ENCODE measurements around the gene PARD3.
"Not testable (repeated sequence)": the region's sequence is repeated elsewhere in the genome, so short reads cannot be mapped to it uniquely, and the experiment has no call there.

The PARD3 gene

DNA sequence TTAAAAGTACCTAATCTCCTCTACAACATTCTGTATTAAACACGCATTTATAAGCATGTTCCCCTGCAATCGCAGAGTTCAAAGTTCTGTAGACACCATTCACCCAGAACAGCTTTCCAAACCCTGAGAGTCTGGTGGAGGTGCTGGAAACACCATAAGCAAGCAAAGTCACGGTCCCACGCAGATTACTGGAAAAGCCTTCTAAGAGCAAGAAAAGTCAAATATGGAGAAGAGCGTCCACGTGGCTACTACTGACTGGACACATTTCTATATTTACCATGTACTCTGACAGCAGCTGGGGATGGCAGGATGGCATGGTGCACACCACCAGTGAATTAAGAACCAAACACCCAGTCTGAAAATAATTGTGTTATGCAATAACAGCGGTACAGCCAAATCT is 97.7 kb downstream of the PARD3 start:
- H3K4me1 ChIP-seq (ENCODE audit: control insufficient read depth, low read depth, low read length) = no peaks in the 10 kb centered on the region

DNA sequence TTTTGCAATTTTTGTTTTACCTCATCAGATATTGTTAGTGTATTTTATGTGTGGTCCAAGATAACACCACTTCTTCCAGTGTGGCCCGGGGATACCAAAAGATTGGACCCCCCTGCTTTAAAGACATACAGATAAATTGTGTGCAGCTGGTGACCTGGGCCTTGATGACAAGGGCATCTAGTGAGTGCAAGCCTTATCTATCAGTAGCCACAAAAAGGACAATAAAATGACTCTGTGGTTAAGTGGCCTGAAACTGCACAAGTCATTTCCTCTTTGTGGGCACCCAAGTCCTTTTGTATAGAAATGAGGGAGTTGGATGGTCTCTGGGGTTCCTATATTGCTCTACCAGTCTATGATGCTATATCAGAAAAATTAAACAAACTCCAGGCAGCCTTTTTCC is 98.1 kb downstream of the PARD3 start:
- no peaks in the 10 kb centered on the region for H3K36me3 ChIP-seq (ENCODE audit: control insufficient read depth, low read depth, low read length)
- no peaks in the 10 kb centered on the region for H3K27me3 ChIP-seq (ENCODE audit: control insufficient read depth, insufficient read depth, low read length)
- H3K9me3 ChIP-seq (ENCODE audit: control insufficient read depth, low read depth, low read length) = no peaks in the 10 kb centered on the region
- H3K4me1 ChIP-seq (ENCODE audit: control insufficient read depth, low read depth, low read length) = no peaks in the 10 kb centered on the region
- no peak overlapping the region for H3K9ac ChIP-seq (ENCODE audit: low read length)
- H3K27ac ChIP-seq (ENCODE audit: low read length) = no peak overlapping the region
- H3K4me3 ChIP-seq (ENCODE audit: low read length) = no peak overlapping the region

More for the DNA sequence above, 97.7 kb downstream of the PARD3 start:
- Histone ChIP-seq H3K27me3 (ENCODE audit: control insufficient read depth, insufficient read depth, low read length) (no peaks in the 10 kb centered on the region), H3K27ac (ENCODE audit: low read length) (no peak overlapping the region), H3K9me3 (ENCODE audit: control insufficient read depth, low read depth, low read length) (no peaks in the 10 kb centered on the region), H3K4me3 (ENCODE audit: low read length) (no peak overlapping the region), H3K36me3 (ENCODE audit: control insufficient read depth, low read depth, low read length) (no peaks in the 10 kb centered on the region), H3K9ac (ENCODE audit: low read length) (no peak overlapping the region)

DNA sequence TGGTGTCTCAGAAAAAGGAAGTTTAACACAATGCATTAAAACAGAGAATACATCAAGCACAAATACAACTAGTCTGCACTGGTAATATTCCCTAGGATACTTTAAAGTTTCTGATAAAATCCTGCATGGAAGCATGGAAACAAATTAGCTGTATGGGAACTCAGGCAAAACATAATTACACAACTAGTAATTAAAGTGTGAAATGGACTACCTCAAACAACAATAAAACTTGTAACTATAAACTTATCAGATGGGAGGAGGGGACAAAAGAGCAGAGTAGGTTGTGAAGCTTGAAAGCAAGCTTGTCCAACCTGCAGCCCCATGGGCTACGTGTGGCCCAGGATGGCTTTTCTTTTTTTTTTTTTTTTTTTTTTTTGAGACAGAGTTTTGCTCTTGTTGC is 98.9 kb downstream of the PARD3 start:
- no peak overlapping the region for H3K9ac ChIP-seq (ENCODE audit: low read length)
- H3K36me3 ChIP-seq (ENCODE audit: control insufficient read depth, low read depth, low read length) = no peaks in the 10 kb centered on the region
- H3K9me3 ChIP-seq (ENCODE audit: control insufficient read depth, low read depth, low read length) = no peaks in the 10 kb centered on the region
- H3K27me3 ChIP-seq (ENCODE audit: control insufficient read depth, insufficient read depth, low read length) = no peaks in the 10 kb centered on the region
- no peaks in the 10 kb centered on the region for H3K4me1 ChIP-seq (ENCODE audit: control insufficient read depth, low read depth, low read length)
- H3K27ac ChIP-seq (ENCODE audit: low read length) = no peak overlapping the region
- no peak overlapping the region for H3K4me3 ChIP-seq (ENCODE audit: low read length)

DNA sequence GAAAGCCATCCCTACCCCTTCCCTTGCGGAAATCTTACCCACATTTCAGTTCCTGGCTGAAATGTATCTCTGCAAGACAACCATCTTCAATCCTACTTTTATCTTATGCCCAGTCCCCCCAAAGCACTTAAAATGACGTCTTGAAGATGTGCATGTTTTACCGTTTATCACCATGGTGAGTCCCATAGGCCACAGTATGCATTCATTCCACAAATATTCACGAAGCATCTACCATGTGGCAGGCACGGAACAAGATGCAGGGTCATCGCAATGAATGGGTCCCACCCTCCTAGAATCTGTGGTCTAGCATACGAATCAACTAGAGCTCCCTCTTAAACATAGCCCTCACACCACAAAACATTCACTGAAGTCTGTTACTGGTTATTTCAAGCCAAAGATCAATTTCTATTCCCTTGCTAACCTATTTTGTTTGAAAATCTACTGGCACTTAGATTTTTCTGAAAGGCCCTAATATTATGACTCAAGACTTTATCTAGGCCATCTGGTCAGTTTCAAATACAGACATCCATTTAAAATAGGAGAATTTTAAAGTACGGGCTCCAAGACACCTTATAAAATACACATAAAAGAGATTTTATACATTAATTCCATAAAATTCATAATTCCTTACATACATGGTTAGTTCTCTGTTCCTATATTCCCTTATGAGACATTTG is 99.4 kb downstream of the PARD3 start:
- H3K27me3 ChIP-seq (ENCODE audit: control insufficient read depth, insufficient read depth, low read length) = no peaks in the 10 kb centered on the region
- no peaks in the 10 kb centered on the region for H3K9me3 ChIP-seq (ENCODE audit: control insufficient read depth, low read depth, low read length)
- H3K9ac ChIP-seq (ENCODE audit: low read length) = no peak overlapping the region
- no peak overlapping the region for H3K4me3 ChIP-seq (ENCODE audit: low read length)
- no peaks in the 10 kb centered on the region for H3K36me3 ChIP-seq (ENCODE audit: control insufficient read depth, low read depth, low read length)
- H3K4me1 ChIP-seq (ENCODE audit: control insufficient read depth, low read depth, low read length) = no peaks in the 10 kb centered on the region
- no peak overlapping the region for H3K27ac ChIP-seq (ENCODE audit: low read length)

DNA sequence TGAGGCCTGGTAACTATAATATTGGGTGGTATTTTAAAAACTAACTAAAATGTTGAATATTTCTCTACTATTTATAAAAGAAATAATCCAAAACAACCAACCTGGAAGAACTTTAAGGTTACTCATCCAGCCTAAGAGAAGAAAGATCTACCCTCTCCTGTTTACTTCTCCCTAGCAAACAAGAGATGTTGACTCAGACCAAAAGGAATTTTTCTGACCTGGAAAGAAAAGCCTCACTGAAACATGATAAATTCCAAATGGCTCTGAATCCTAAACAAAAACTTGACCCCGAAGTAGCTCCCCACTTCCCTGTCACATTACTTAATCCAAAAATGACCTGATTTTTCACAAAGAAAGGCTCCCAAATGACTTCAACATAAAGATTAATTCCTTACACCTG is 101.2 kb downstream of the PARD3 start:
- Histone ChIP-seq H3K4me1 (ENCODE audit: control insufficient read depth, low read depth, low read length) (no peaks in the 10 kb centered on the region), H3K9me3 (ENCODE audit: control insufficient read depth, low read depth, low read length) (no peaks in the 10 kb centered on the region), H3K9ac (ENCODE audit: low read length) (no peak overlapping the region), H3K36me3 (ENCODE audit: control insufficient read depth, low read depth, low read length) (no peaks in the 10 kb centered on the region), H3K4me3 (ENCODE audit: low read length) (no peak overlapping the region), H3K27me3 (ENCODE audit: control insufficient read depth, insufficient read depth, low read length) (no peaks in the 10 kb centered on the region), H3K27ac (ENCODE audit: low read length) (no peak overlapping the region)

DNA sequence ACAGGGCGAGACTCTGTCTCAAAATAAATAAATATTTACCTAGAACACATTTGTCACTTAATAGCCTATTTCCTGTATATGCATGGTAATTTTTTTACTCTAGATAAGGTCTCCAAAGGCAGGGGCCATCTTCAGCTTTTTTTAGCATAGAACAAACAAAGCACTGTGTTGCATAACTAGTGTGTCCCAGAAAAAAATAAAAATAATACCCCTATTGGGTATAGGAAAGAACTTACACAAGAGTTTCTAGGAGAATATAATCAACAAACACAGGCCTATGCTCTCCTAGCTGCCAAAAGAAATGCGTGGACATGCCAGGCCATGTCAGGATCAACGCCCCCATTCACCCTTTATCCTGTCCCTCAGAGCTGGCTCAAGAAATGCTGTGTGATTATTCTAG is 103.6 kb downstream of the PARD3 start:
- H3K27ac ChIP-seq (ENCODE audit: low read length) = no peak overlapping the region

DNA sequence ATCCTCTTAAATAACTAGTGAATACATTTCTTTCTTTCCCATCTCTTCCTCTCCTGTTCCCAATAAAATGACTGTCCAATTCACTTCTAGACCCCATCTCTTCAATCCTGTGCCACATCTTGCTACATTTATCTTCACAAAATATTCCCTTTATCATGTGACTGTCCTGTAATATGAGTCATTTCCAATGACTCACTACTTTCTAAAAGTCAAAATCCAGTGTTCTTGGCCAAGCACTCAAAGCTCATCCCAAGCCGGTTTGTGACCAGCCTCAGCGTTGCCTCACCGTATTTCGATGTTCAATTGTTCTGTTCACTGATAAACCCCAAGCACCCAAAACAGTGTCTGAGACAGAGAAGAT is 104.7 kb downstream of the PARD3 start:
- no peaks in the 10 kb centered on the region for H3K9me3 ChIP-seq (ENCODE audit: control insufficient read depth, low read depth, low read length)
- no peaks in the 10 kb centered on the region for H3K36me3 ChIP-seq (ENCODE audit: control insufficient read depth, low read depth, low read length)
- no peak overlapping the region for H3K4me3 ChIP-seq (ENCODE audit: low read length)
- H3K9ac ChIP-seq (ENCODE audit: low read length) = no peak overlapping the region
- H3K4me1 ChIP-seq (ENCODE audit: control insufficient read depth, low read depth, low read length) = no peaks in the 10 kb centered on the region
- no peak overlapping the region for H3K27ac ChIP-seq (ENCODE audit: low read length)
- no peaks in the 10 kb centered on the region for H3K27me3 ChIP-seq (ENCODE audit: control insufficient read depth, insufficient read depth, low read length)

More for the DNA sequence above, 103.6 kb downstream of the PARD3 start:
- no peaks in the 10 kb centered on the region for H3K36me3 ChIP-seq (ENCODE audit: control insufficient read depth, low read depth, low read length)
- no peak overlapping the region for H3K9ac ChIP-seq (ENCODE audit: low read length)
- H3K4me3 ChIP-seq (ENCODE audit: low read length) = no peak overlapping the region
- H3K4me1 ChIP-seq (ENCODE audit: control insufficient read depth, low read depth, low read length) = no peaks in the 10 kb centered on the region
- H3K9me3 ChIP-seq (ENCODE audit: control insufficient read depth, low read depth, low read length) = no peaks in the 10 kb centered on the region
- H3K27me3 ChIP-seq (ENCODE audit: control insufficient read depth, insufficient read depth, low read length) = no peaks in the 10 kb centered on the region

DNA sequence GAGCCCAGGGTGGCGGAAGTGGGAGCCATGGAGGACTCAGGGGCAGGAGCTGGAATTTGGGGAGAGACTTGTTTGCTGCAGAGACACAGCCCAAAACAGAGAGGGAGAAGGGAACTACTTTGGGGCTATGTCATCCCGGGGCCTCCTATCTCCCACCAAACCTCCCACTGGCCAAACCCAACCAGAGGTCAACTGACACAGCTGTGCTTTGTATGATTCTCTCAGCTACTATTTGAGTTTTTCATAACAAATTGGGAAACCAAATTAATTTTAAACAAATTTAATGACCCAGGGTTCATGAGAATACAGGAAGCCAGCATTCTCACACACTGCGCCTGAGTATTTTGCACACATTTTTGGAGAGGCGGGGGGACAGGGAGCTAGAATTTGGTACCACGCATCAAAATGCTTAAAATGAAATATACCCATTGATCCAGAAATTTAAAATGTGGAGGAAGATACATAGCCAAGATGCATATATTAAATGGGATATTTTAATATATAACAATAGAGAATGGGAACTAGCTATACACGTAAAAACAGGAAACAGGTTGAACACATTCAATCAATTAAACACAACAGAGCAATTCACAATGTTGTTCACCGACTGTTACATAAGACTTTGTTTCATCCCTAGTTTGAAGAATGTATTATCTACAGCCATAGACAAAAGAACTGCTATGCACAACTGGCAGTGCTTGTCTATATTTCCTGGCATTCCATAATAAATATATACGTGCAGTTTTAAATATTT is 105.3 kb downstream of the PARD3 start:
- H3K4me1 ChIP-seq (ENCODE audit: control insufficient read depth, low read depth, low read length) = no peaks in the 10 kb centered on the region
- no peak overlapping the region for H3K27ac ChIP-seq (ENCODE audit: low read length)
- H3K4me3 ChIP-seq (ENCODE audit: low read length) = no peak overlapping the region

DNA sequence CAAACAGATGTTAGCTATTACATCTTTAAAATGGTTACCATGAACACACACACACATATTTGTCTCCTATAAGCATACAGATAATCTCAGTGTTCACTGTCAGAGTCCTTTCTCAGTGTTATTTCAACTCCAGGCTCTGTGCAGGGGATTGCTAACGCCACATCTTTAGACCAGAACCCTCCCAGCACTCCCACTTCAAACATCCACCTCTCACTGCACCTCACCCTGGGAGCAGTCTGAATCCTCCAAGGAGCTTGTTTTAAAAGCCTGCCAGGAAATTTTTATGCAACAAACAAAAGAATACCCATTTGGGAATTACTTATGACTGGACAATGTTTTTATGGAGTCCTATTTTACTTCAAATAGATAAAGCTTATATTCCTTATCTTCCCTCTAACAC is 107.4 kb downstream of the PARD3 start:
- no peak overlapping the region for H3K27ac ChIP-seq (ENCODE audit: low read length)
- no peaks in the 10 kb centered on the region for H3K4me1 ChIP-seq (ENCODE audit: control insufficient read depth, low read depth, low read length)
- no peak overlapping the region for H3K4me3 ChIP-seq (ENCODE audit: low read length)
- H3K9me3 ChIP-seq (ENCODE audit: control insufficient read depth, low read depth, low read length) = no peaks in the 10 kb centered on the region
- H3K36me3 ChIP-seq (ENCODE audit: control insufficient read depth, low read depth, low read length) = no peaks in the 10 kb centered on the region
- H3K27me3 ChIP-seq (ENCODE audit: control insufficient read depth, insufficient read depth, low read length) = no peaks in the 10 kb centered on the region
- no peak overlapping the region for H3K9ac ChIP-seq (ENCODE audit: low read length)

More for the DNA sequence above, 105.3 kb downstream of the PARD3 start:
- no peaks in the 10 kb centered on the region for H3K27me3 ChIP-seq (ENCODE audit: control insufficient read depth, insufficient read depth, low read length)
- no peaks in the 10 kb centered on the region for H3K36me3 ChIP-seq (ENCODE audit: control insufficient read depth, low read depth, low read length)
- H3K9me3 ChIP-seq (ENCODE audit: control insufficient read depth, low read depth, low read length) = no peaks in the 10 kb centered on the region
- H3K9ac ChIP-seq (ENCODE audit: low read length) = no peak overlapping the region

DNA sequence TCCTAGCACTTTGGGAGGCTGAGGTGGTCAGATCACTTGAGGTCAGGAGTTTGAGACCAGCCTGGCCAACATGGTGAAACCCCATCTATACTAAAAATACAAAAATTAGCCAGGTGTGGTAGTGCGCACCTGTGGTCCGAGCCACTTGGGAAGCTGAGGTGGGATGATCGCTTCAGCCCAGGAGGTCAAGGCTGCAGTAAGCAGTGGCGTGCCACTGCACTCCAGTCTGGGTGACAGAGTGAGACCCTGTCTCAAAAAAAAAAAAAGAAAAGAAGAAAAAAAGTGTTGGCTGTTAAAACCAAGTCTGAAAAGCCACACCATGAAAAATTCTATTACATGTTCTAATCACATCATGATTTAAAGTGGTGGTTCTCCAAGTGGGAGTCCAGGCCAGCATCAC is 108.1 kb downstream of the PARD3 start:
- not testable (repeated sequence) for H3K27me3 ChIP-seq (ENCODE audit: control insufficient read depth, insufficient read depth, low read length); H3K4me1 ChIP-seq (ENCODE audit: control insufficient read depth, low read depth, low read length); H3K9me3 ChIP-seq (ENCODE audit: control insufficient read depth, low read depth, low read length); H3K36me3 ChIP-seq (ENCODE audit: control insufficient read depth, low read depth, low read length); H3K9ac ChIP-seq (ENCODE audit: low read length); H3K4me3 ChIP-seq (ENCODE audit: low read length); H3K27ac ChIP-seq (ENCODE audit: low read length)

DNA sequence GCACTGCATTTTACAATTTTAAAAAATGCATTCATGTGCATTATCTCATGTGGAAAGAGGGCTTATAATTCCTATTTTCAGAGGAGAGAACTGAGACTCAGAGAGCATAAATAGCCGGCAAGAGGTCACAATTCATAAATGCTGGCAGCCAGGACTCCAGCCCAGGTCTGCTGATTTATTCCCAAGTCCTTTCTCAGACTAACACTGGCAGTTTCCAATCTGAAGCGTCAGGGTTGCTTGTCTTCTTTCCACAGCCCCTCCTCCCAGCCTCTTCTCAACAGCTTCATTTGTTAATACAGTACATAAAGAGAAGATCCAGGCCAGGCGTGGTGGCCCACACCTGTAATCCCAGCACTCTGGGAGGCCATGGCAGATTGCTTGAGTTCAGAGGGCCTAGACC is 108.9 kb downstream of the PARD3 start:
- Histone ChIP-seq H3K9me3 (ENCODE audit: control insufficient read depth, low read depth, low read length) (no peaks in the 10 kb centered on the region), H3K36me3 (ENCODE audit: control insufficient read depth, low read depth, low read length) (no peaks in the 10 kb centered on the region), H3K27me3 (ENCODE audit: control insufficient read depth, insufficient read depth, low read length) (no peaks in the 10 kb centered on the region), H3K9ac (ENCODE audit: low read length) (no peak overlapping the region), H3K4me1 (ENCODE audit: control insufficient read depth, low read depth, low read length) (no peaks in the 10 kb centered on the region), H3K27ac (ENCODE audit: low read length) (no peak overlapping the region), H3K4me3 (ENCODE audit: low read length) (no peak overlapping the region)

DNA sequence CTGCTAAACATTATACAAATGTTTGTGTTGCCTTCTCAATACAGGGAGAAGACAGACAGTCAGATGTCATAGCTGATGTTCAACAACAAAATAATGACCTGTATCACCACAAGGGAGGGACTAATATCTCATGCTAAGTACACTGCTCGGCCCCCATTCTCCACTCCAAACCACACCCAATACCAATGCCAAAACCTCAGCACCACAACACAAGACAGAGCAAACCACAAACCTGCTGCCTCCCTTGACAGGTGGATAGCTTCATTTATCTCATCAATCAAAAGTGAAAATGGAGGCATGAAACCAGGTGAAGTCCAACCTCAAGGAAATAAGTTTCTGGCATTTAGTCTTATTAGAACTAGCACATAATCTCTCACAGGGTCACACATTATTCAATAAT is 109.5 kb downstream of the PARD3 start:
- no peaks in the 10 kb centered on the region for H3K4me1 ChIP-seq (ENCODE audit: control insufficient read depth, low read depth, low read length)
- no peak overlapping the region for H3K4me3 ChIP-seq (ENCODE audit: low read length)
- H3K36me3 ChIP-seq (ENCODE audit: control insufficient read depth, low read depth, low read length) = no peaks in the 10 kb centered on the region
- no peaks in the 10 kb centered on the region for H3K27me3 ChIP-seq (ENCODE audit: control insufficient read depth, insufficient read depth, low read length)
- no peak overlapping the region for H3K9ac ChIP-seq (ENCODE audit: low read length)
- no peak overlapping the region for H3K27ac ChIP-seq (ENCODE audit: low read length)
- no peaks in the 10 kb centered on the region for H3K9me3 ChIP-seq (ENCODE audit: control insufficient read depth, low read depth, low read length)

All from iPS-18a (cell line).